Gastrocnemius medialis (tissue), 4 donors: ENCODE results near the gene BICDL2. TPM values are rescaled to one million over a fixed set of nuclear protein-coding genes. Genes with fewer than 3 reads are reported as not detected.

Experiments used
- ATAC-seq, 2 donors: fragments of 150-250 bp; one replicate each; pipeline ENCODE4 v1.9.1; 2016
- DNase-seq, 2 donors: peaks; one replicate each; pipeline ENCODE4 v3.0.0-alpha.2; 2019
- H3K27ac ChIP-seq, 4 donors: fragments of 200-600 bp; sonication (generic); 1 replicate in 1 of 4; 2 replicates in 3 of 4; pipeline ENCODE4 v1.5.1; 2016 to 2018; ENCODE audit warnings: mild to moderate bottlenecking in 2 of 4, moderate library complexity in 1 of 4
- H3K27me3 ChIP-seq, 3 donors: fragments of 200-600 bp; sonication (generic) in 2 of 3; 1 replicate in 1 of 3; 2 replicates in 2 of 3; pipeline versions ENCODE4 v1.5.1 to v1.6.0; 2016 to 2019; ENCODE audit warnings: mild to moderate bottlenecking in 1 of 3, moderate library complexity in 1 of 3
- H3K36me3 ChIP-seq, 2 donors: fragments of 200-600 bp; sonication (generic) in 1 of 2; one replicate each; pipeline ENCODE4 v1.5.1; 2017 to 2018
- H3K4me1 ChIP-seq, 2 donors: fragments of 200-600 bp; sonication (generic) in 1 of 2; one replicate each; pipeline ENCODE4 v1.5.1; 2016 to 2017; ENCODE audit warnings: mild to moderate bottlenecking in 2 of 2
- H3K4me3 ChIP-seq, 4 donors: fragments of 200-600 bp; sonication (generic) in 3 of 4; 1 replicate in 1 of 4; 2 replicates in 3 of 4; pipeline ENCODE4 v1.5.1; 2016 to 2019; ENCODE audit warnings: mild to moderate bottlenecking in 2 of 4
- H3K9me3 ChIP-seq, 3 donors: fragments of 200-600 bp; sonication (generic) in 2 of 3; 1 replicate in 1 of 3; 2 replicates in 2 of 3; pipeline ENCODE4 v1.5.1; 2016 to 2019
- CTCF ChIP-seq, 5 experiments: fragments of 450-650 bp in 3 of 5; fragments of 200-600 bp in 2 of 5; sonication (generic) in 2 of 5; IDR thresholded peaks in 4 of 5; conservative IDR thresholded peaks in 1 of 5; 1 replicate in 4 of 5; 2 replicates in 1 of 5; pipeline ENCODE4 v1.5.1; 2016 to 2019; ENCODE audit warnings: antibody characterized with exemption in 5 of 5, mild to moderate bottlenecking in 3 of 5, moderate library complexity in 3 of 5
- POLR2A ChIP-seq, 2 donors: fragments of 450-650 bp; IDR thresholded peaks; one replicate each; pipeline ENCODE4 v1.6.1; 2017; ENCODE audit warnings: antibody characterized with exemption in 2 of 2, mild to moderate bottlenecking in 2 of 2, moderate library complexity in 2 of 2
- in situ Hi-C, 4 donors: fragments of 200-750 bp; cut with MboI; loops; one replicate each; pipeline versions ENCODE4 v1.15.0 to v1.8.0; 2017; ENCODE audit warnings: low sequenced_read_pairs in 4 of 4
- intact Hi-C: fragments of 100-400 bp; cut with DNase I; formaldehyde crosslinking; loops from one replicate; pipeline ENCODE4 v1.15.1; 2023; ENCODE audit warnings: low total_unique reads
- total RNA-seq, 4 donors: library from RNA; depleted of rRNA; stranded (reverse); fragments of >200 nt; gene quantifications; one replicate each; pipeline versions ENCODE4 v1.1.0 to v1.2.3, GENCODE V29; 2016

BICDL2 gene
- total RNA-seq, 4 donors from 2014 or later = 0.32 TPM; not detected in 3

GRCh38 chr16:3038896-3039295 lies 2.2 kb upstream of the BICDL2 start:
- intact Hi-C loops = no loop called here
- TF ChIP-seq POLR2A (IDR thresholded peaks at IDR 0.05) (no peak), CTCF (IDR thresholded peaks at IDR 0.05 in 4 of 5, conservative IDR thresholded peaks at IDR 0.05 in 1 of 5) (no peak)
- H3K4me3 ChIP-seq = no peak overlapping the region
- ATAC-seq (no peak), DNase-seq (no peak)
- no peaks in the 10 kb centered on the region for H3K9me3 ChIP-seq
- no peaks in the 10 kb centered on the region for H3K36me3 ChIP-seq
- H3K27me3 ChIP-seq = peaks cover 68 to 82% (median 78%) of the 10 kb centered on the region in 3 donors
- peaks cover 0 to 4% of the 10 kb centered on the region in 2 donors for H3K4me1 ChIP-seq
- no peak overlapping the region for H3K27ac ChIP-seq
- in situ Hi-C loops = no loop called here

GRCh38 chr16:3038256-3038655 lies 1.5 kb upstream of the BICDL2 start:
- Histone ChIP-seq H3K27me3 (peaks cover 61 to 80% (median 78%) of the 10 kb centered on the region in 3 donors), H3K27ac (no peak overlapping the region), H3K9me3 (no peaks in the 10 kb centered on the region), H3K4me1 (peaks cover 0 to 4% of the 10 kb centered on the region in 2 donors), H3K4me3 (no peak overlapping the region), H3K36me3 (no peaks in the 10 kb centered on the region)
- intact Hi-C loops (no loop called here), in situ Hi-C loops (no loop called here)
- DNase-seq = no peak
- TF ChIP-seq CTCF (IDR thresholded peaks at IDR 0.05 in 4 of 5, conservative IDR thresholded peaks at IDR 0.05 in 1 of 5) (no peak), POLR2A (IDR thresholded peaks at IDR 0.05) (no peak)
- no peak for ATAC-seq

- no peak for TF ChIP-seq POLR2A (IDR thresholded peaks at IDR 0.05)
- H3K27ac ChIP-seq = no peak overlapping the region
- no peaks in the 10 kb centered on the region for H3K36me3 ChIP-seq
- H3K4me1 ChIP-seq = peaks cover 0 to 4% of the 10 kb centered on the region in 2 donors
- intact Hi-C loops = no loop called here
- peak overlapping the region in 1 of 4 donors; percentile 40 for H3K4me3 ChIP-seq
- H3K9me3 ChIP-seq = no peaks in the 10 kb centered on the region
- peaks cover 73 to 87% (median 74%) of the 10 kb centered on the region in 3 donors for H3K27me3 ChIP-seq
- DNase-seq = no peak
- in situ Hi-C loops = no loop called here
- ATAC-seq = no peak
Measured at GRCh38 chr16:3035972-3036725, 595 bp downstream of the BICDL2 start.

- peaks cover 0 to 4% of the 10 kb centered on the region in 2 donors for H3K4me1 ChIP-seq
- intact Hi-C loops (no loop called here), in situ Hi-C loops (no loop called here)
- TF ChIP-seq POLR2A (IDR thresholded peaks at IDR 0.05) = no peak
- no peak for TF ChIP-seq CTCF (IDR thresholded peaks at IDR 0.05 in 4 of 5, conservative IDR thresholded peaks at IDR 0.05 in 1 of 5)
- no peaks in the 10 kb centered on the region for H3K9me3 ChIP-seq
- H3K36me3 ChIP-seq = no peaks in the 10 kb centered on the region
- no peak for DNase-seq
- peak overlapping the region in 1 of 4 donors; percentile 40 for H3K4me3 ChIP-seq
- ATAC-seq = no peak
- H3K27ac ChIP-seq = no peak overlapping the region
- H3K27me3 ChIP-seq = peaks cover 76 to 89% (median 81%) of the 10 kb centered on the region in 3 donors
Measured at GRCh38 chr16:3035289-3035971, 1.3 kb downstream of the BICDL2 start.

GRCh38 chr16:3032624-3033023 lies 4.1 kb downstream of the BICDL2 start:
- Histone ChIP-seq H3K36me3 (no peaks in the 10 kb centered on the region), H3K4me3 (no peak overlapping the region), H3K27ac (no peak overlapping the region), H3K9me3 (no peaks in the 10 kb centered on the region), H3K4me1 (peaks cover 0 to 13% of the 10 kb centered on the region in 2 donors), H3K27me3 (peaks cover 64 to 81% (median 72%) of the 10 kb centered on the region in 3 donors)
- DNase-seq (no peak), ATAC-seq (no peak)
- in situ Hi-C loops = no loop called here
- TF ChIP-seq POLR2A (IDR thresholded peaks at IDR 0.05) (no peak), CTCF (IDR thresholded peaks at IDR 0.05 in 4 of 5, conservative IDR thresholded peaks at IDR 0.05 in 1 of 5) (no peak)
- intact Hi-C loops = no loop called here
